NK-92 (cell line): ENCODE measurements around the gene TEX14.
"Not testable (repeated sequence)": the region's sequence is repeated elsewhere in the genome, so short reads cannot be mapped to it uniquely, and the experiment has no call there.

Source experiments
- DNase-seq: peaks from one replicate; lab custom pipeline; 2025; ENCODE audit not compliant: unreplicated experiment; lab: John Stamatoyannopoulos, UW

Gene TEX14

GRCh38 chr17:58691701-58692238 is at the start of gene TEX14:
Gene TEX14 (minus strand): TSS chr17:58692045. CDS start chr17:58652001, 40,044 bp downstream.
- DNase-seq = no peak

GRCh38 chr17:58741121-58741625 is 49.3 kb upstream of the TEX14 start:
- no peak for DNase-seq

- no peak for DNase-seq
Measured at GRCh38 chr17:58734811-58735210, 43.0 kb upstream of the TEX14 start.

DNA sequence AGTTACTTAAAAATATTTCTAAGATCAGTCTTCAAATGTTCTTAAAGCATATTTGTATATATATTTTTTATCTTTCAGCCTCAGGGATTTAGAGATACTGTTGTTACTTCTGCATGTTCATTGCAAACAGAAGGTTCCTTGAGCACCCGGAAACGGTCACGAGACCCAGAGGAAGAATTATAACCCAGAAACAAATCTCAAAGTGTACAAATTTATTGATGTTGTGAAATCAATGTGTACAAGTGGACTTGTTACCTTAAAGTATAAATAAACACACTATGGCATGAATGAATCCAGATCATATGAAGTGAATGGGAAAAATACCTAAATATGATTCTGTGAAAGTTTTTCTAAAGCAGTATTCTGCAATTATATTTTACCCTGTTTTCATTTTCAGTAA is 42.2 kb upstream of the TEX14 start:
- no peak for DNase-seq

GRCh38 chr17:58730937-58731336 is 39.1 kb upstream of the TEX14 start:
- no peak for DNase-seq

DNA sequence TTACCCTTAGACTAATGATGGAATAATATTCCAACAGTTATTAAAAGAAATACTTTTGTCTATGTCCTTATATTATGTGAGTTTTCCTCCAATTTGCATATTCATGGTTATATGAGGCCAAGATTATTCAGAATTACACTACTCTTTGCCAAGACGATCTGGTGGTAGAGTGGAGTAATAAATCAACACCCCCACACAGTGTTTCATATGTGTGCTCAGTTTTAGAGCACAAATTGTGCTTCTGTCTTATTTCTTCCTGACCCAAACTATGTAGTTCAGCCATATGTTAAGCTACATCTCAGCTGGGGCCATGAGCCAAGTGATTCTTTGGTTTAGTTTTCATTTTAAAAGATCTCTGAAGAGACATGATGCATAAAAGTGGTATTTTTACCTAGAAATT is 37.0 kb upstream of the TEX14 start:
- no peak for DNase-seq

DNA sequence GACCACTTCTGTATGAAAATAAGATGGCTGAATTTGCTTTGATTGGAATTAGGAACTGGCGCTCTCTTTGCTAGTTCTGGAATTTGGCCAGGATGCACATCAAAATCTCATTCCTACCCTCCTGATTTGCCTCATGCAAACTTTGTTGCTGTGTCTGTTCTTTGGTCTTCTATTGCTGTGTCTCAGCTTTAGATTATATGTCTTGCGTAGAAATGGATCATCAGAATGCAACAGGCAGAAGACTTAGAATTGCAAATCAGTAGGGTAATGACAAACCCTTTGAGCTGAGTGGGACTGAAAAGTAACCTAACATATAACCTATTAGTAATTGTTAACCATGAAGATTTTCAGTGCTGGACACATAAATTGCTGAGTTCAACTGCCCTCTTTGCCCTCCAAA is 30.9 kb upstream of the TEX14 start:
- no peak for DNase-seq

- DNase-seq = no peak
Measured at GRCh38 chr17:58722274-58722673, 30.4 kb upstream of the TEX14 start.

- DNase-seq = no peak
Measured at GRCh38 chr17:58710948-58711552, 19.2 kb upstream of the TEX14 start.

- DNase-seq = no peak
Measured at GRCh38 chr17:58706351-58707140, 14.7 kb upstream of the TEX14 start.

- no peak for DNase-seq
Measured at GRCh38 chr17:58703916-58704286, 12.1 kb upstream of the TEX14 start.

DNA sequence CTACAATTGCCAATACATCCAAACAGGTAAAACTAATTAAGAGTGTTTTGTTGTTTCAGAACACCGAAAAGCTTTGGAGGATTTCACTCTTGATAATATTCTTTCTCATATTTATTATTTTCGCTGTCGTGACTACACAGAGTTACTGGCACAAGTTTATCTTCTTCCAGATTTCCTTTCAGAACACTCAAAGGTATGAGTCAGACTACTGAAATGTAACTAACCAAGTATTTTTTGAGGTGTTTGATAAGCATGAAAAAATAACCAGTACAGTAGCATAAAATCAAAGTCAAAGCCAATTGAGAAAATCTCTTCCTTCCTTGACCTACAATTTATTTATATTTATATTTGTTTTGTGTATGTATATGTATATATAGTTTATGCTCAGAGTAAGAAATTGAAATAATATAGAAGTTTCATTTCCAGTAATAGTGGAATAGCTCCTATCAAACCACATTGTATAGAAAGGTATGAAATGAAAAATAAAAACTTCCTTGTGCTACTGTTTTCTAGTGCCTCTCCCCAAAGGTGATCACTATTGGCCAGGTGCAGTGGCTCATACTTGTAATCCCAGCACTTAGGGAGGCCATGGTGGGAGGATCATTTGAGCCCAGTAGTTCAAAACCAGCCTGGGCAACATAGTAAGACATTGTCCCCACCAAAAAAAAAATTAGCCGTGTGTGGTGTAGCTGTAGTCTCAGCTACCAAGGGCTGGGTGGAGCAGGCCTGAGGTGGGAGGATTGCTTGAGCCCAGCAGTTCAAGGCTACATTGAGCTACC is 11.5 kb upstream of the TEX14 start:
- DNase-seq = no peak

DNA sequence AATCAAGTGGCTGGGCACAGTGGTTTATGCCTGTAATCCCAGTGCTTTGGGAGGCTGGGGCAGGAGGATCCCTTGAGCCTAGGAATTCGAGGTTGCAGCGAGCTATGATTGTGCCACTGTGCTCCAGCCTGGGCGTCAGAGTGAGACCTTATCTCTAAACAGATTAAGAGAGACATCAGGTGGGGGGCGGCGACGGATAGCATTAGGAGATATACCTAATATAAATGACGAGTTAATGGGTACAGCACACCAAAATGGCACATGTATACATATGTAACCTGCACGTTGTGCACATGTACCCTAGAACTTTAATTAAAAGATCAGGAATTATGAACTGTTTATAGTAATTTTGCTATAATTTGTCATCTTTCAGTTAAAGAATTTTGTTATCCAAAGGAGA is 10.9 kb upstream of the TEX14 start:
- no peak for DNase-seq

DNA sequence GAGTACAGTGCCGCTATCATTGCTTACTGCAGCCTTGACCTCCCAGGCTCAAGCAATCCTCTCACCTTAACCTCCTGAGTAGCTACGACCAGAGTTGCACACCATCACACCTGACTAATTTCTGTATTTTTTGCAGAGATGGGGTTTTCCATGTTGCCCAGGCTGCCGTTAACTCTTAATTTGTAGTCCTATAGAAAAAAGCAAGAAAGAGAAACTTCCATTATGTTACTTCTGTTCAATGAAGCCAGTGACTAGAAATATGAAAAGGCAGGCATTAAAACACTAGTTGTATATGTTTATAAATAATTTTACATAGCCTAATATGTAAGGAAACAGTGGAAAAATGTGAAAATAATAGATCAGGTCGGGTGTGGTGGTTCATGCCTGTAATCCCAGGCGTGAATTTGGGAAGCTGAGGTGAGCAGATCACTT is 10.2 kb upstream of the TEX14 start:
- DNase-seq = no peak

DNA sequence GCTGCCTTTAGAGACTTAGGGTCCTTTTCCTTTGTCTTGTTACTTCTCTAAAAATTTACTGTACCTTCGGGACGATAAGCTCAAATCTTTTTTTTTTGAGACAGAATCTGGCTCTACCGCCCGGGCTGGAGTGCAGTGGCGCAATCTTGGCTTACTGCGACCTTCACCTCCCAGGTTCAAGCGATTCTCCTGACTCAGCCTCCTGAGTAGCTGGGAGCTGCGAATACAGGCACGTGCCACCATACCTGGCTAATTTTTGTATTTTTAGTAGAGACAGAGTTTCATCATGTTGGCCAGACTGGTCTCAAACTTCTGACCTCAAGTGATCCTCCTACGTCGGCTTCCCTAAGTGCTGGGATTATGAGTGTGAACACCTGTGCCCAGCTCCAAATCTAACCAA is 7.9 kb upstream of the TEX14 start:
- no peak for DNase-seq

DNA sequence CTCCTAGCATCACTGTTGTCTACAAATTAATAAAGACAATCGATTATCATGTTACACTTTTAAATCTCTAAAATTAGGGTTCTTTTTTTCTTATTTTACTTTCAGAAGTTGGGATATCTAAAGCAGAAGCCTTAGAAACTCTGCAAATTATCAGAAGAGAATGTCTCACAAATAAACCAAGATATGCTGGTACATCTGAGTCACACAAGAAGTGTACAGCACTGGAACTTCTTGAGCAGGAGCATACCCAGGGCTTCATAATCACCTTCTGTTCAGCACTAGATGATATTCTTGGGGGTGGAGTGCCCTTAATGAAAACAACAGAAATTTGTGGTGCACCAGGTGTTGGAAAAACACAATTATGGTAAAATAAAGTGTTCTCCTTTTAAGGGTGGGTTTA is 3.0 kb upstream of the TEX14 start:
- peak; percentile 100 for DNase-seq

- DNase-seq = no peak
Measured at GRCh38 chr17:58694302-58694701, 2.5 kb upstream of the TEX14 start.

GRCh38 chr17:58693751-58694150 is 1.9 kb upstream of the TEX14 start:
- DNase-seq = no peak

GRCh38 chr17:58693208-58693607 is 1.4 kb upstream of the TEX14 start:
- no peak for DNase-seq

GRCh38 chr17:58692239-58693055 is 602 bp upstream of the TEX14 start, which contains the start of gene RAD51C:
Gene RAD51C (plus strand): TSS chr17:58692602. CDS start chr17:58692644, 42 bp downstream.
- DNase-seq = no peak

DNA sequence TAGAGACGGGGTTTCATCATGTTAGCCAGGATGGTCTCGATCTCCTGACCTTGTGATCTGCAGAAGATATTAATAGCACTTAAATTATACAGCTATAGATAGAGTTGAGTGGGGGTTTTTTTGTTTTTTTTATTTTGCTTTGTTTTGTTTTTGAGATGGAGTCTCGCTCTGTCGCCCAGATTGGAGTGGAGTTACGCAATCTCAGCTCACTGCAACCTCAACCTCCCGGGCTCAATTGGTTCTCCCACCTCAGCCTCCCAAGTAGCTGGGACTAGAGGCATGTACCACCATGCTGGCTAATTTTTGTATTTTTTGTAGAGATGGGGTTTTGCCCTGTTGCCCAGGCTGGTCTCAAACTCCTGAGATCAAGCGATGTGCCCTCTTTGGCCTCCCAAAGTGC is 1.8 kb downstream of the TEX14 start:
- not testable (repeated sequence) for DNase-seq
